HepG2 (cell line): ENCODE results near the gene NEMP2. TPM values are rescaled to one million over a fixed set of nuclear protein-coding genes. Genes with fewer than 3 reads are reported as not detected.

Experiments used
- ATAC-seq: fragments of 200-7000 bp; cut with Tn5 transposase; 3 replicates; pipeline ENCODE4 v1.9.1; 2020; ENCODE audit warnings: mild to moderate bottlenecking, moderate library complexity
- BruUV-seq: library from RNA; stranded (reverse); fragments of 400-500 nt; replicated peaks from 2 replicates; lab custom pipeline; 2021; lab: Mats Ljungman, UMichigan
- CTCF ChIA-PET: fragments of 300-600 bp; formaldehyde crosslinking; extraction: SDS; loops from one replicate; lab custom pipeline; 2021; ENCODE audit warnings: low total read pairs, inconsistent platforms, low intra/inter-chr PET ratio; lab: Yijun Ruan, JAX
- POLR2A ChIA-PET: fragments of 350-600 bp; sonication (Branson Sonifier 250); formaldehyde crosslinking; loops from one replicate; lab custom pipeline; 2020; ENCODE audit warnings: antibody characterized with exemption, inconsistent platforms; lab: Yijun Ruan, JAX
- DNase-seq: peaks from one replicate; pipeline ENCODE4 v3.0.0-alpha.2; 2015; ENCODE audit warnings: low spot score
- FAIRE-seq: peaks from 3 replicates; lab custom pipeline; 2011; peaks lifted over from hg19 to GRCh38; lab: Jason Lieb, UNC
- H2AFZ ChIP-seq: one replicate; pipeline ENCODE4 v1.6.1; 2011; ENCODE audit warnings: low read length, inconsistent platforms
- H3K27ac ChIP-seq: fragments of 300-600 bp; 3 replicates; pipeline ENCODE4 v1.8.0; 2011; ENCODE audit warnings: mixed run types, mild to moderate bottlenecking, mixed read lengths, low read length, inconsistent platforms; ENCODE audit not compliant: insufficient read depth; ENCODE audit errors: extremely low read length
- H3K27me3 ChIP-seq, 2 experiments: fragments of 200-600 bp in 1 of 2; 2 replicates in 1 of 2; 3 replicates in 1 of 2; pipeline versions ENCODE4 v1.6.0 to v1.8.0; 2011; ENCODE audit warnings: low read length in 2 of 2, mild to moderate bottlenecking in 2 of 2, moderate library complexity in 2 of 2, inconsistent platforms in 1 of 2; ENCODE audit not compliant: insufficient read depth in 2 of 2, control insufficient read depth in 1 of 2
- H3K36me3 ChIP-seq, 2 experiments: fragments of 200-600 bp in 1 of 2; replicated peaks in 1 of 2; 2 replicates in 1 of 2; 3 replicates in 1 of 2; pipeline versions ENCODE4 v1.5.1 to v1.8.0; 2011; ENCODE audit warnings: low read length in 2 of 2, inconsistent platforms in 1 of 2; ENCODE audit not compliant: insufficient read depth in 2 of 2, control insufficient read depth in 1 of 2
- H3K4me1 ChIP-seq: 2 replicates; pipeline ENCODE4 v1.5.1; 2012; ENCODE audit warnings: low read length, inconsistent platforms; ENCODE audit not compliant: insufficient read depth
- H3K4me2 ChIP-seq: 2 replicates; pipeline ENCODE4 v1.6.0; 2011; ENCODE audit warnings: low read depth, low read length, inconsistent platforms
- H3K4me3 ChIP-seq, 3 experiments: fragments of 200-600 bp in 1 of 3; sonication (generic), shearing (Covaris generic) in 1 of 3; replicated peaks in 1 of 3; 2 replicates each; pipeline ENCODE4 v1.5.1; 2011 to 2016; ENCODE audit warnings: low read length in 3 of 3, inconsistent platforms in 2 of 3, low read depth in 2 of 3, mild to moderate bottlenecking in 2 of 3, control low read depth in 1 of 3, mixed read lengths in 1 of 3; ENCODE audit not compliant: insufficient read depth in 1 of 3
- H3K79me2 ChIP-seq: one replicate; pipeline ENCODE4 v1.6.1; 2011; ENCODE audit warnings: low read length, inconsistent platforms; ENCODE audit not compliant: insufficient read depth
- H3K9ac ChIP-seq: 2 replicates; pipeline ENCODE4 v1.6.0; 2011; ENCODE audit warnings: mild to moderate bottlenecking, low read depth, low read length, inconsistent platforms; ENCODE audit not compliant: insufficient read depth
- H3K9me3 ChIP-seq: 2 replicates; pipeline ENCODE4 v1.5.1; 2012; ENCODE audit warnings: mild to moderate bottlenecking, low read length
- H4K20me1 ChIP-seq: 2 replicates; pipeline ENCODE4 v1.6.0; 2011; ENCODE audit warnings: inconsistent platforms, mild to moderate bottlenecking, low read length, moderate library complexity; ENCODE audit not compliant: insufficient read depth
- MAFF ChIP-seq: IDR thresholded peaks from 2 replicates; pipeline ENCODE4 v1.6.1; 2011; ENCODE audit warnings: low read depth, low read length, improper control_type of control experiment
- RFXAP ChIP-seq: sonication (generic); formaldehyde crosslinking; IDR thresholded peaks from 2 replicates; pipeline ENCODE4 v1.4.0; 2020; ENCODE audit warnings: missing genetic modification reagents, borderline replicate concordance
- SMC3 ChIP-seq: IDR thresholded peaks from 2 replicates; pipeline ENCODE4 v1.6.1; 2011; ENCODE audit warnings: low read length, improper control_type of control experiment
- ZNF160 ChIP-seq: sonication (generic); formaldehyde crosslinking; IDR thresholded peaks from 2 replicates; pipeline ENCODE4 v1.8.0; 2022; ENCODE audit warnings: mild to moderate bottlenecking, inconsistent platforms, missing genetic modification reagents
- ZNF891 ChIP-seq: sonication (generic); formaldehyde crosslinking; IDR thresholded peaks from 2 replicates; pipeline ENCODE4 v1.5.0; 2020; ENCODE audit warnings: mild to moderate bottlenecking, missing genetic modification reagents
- WGBS: methylation state at CpG from one replicate; pipeline ENCODE4 v1.1.6; 2017; ENCODE audit warnings: low lambda C conversion rate; 5-methylcytosine and 5-hydroxymethylcytosine counted together
- in situ Hi-C: cut with HindIII; loops from 2 replicates; pipeline ENCODE4 v1.10.0; 2017; ENCODE audit warnings: low pct_unique_long_range_greater_than_20kb; ENCODE audit not compliant: extremely low pct_ligation_motif_present
- intact Hi-C: fragments of 100-400 bp; cut with micrococcal nuclease; formaldehyde crosslinking; loops from one replicate; pipeline ENCODE4 v1.10.0; 2022; ENCODE audit not compliant: unreplicated experiment
- polyA plus RNA-seq, 8 experiments: library from polyadenylated mRNA; depleted of rRNA in 3 of 8; stranded (reverse) in 7 of 8; unstranded in 1 of 8; fragments of >200 nt; fragmentation: Illumina TruSeq in 4 of 8; extraction: Trizol in 4 of 8; gene quantifications; 2 replicates each; pipeline versions ENCODE4 v1.2.1 to v1.2.3, GENCODE V29; 2011 to 2016; ENCODE audit warnings: low read depth in 4 of 8, missing spikeins in 1 of 8, mixed read lengths in 1 of 8; ENCODE audit not compliant: insufficient read depth in 1 of 8
- total RNA-seq, 5 experiments: library from RNA; depleted of rRNA; stranded (reverse); fragments of >200 nt; fragmentation: Illumina TruSeq; extraction: Trizol; gene quantifications; 2 replicates each; pipeline ENCODE4 v1.2.3, GENCODE V29; 2016; ENCODE audit warnings: low read depth in 1 of 5

The NEMP2 gene
- total and polyA plus RNA-seq, 2 of the 13 experiments (the other 11 are each of a cell fraction or from before 2014, with no cell fraction given), result 2.4 to 9.8 TPM

DNA sequence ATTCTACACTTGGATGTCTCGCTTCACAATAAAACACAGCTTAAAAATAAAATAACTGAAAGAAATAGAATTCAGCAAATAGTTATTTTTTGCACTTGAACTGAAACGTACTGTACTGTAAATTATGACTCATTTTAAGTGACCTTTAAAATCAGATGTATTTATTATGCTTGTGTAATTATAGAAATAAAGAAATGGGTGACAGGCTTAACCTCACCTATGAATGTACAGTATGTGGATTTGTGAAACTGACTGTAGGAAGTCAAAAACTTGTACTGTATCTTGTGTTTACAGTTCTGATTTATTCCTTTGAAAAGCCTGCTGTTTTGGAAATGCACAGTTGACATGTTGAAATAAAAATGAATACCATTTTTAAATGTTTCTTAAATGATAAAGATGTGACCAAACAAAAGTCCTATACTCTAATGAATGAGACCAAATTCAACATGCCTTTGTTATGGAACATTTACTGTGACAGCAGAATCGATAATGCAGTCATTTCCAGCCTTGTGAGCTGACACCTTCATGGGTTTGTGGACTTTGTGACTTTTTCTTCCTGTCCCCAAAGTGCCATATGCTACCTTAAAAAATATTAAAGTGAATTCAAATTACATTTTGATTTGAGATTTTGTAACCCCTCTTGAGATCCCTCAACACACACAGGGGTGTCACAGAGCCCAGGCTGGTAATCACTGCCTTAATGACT lies 32.7 kb downstream of the NEMP2 start:
- Histone ChIP-seq H2AFZ (no peak overlapping the region), H3K4me1 (peaks cover 21% of the 10 kb centered on the region), H3K36me3 (no peaks in the 10 kb centered on the region), H3K79me2 (no peaks in the 10 kb centered on the region), H3K9me3 (no peaks in the 10 kb centered on the region), H3K9ac (no peak overlapping the region), H3K27me3 (no peaks in the 10 kb centered on the region)
- FAIRE-seq (no peak), ATAC-seq (no peak)
- no TSS peak for BruUV-seq
- intact Hi-C loops, result no loop called here
- ChIA-PET POLR2A (no interaction called here), CTCF (no interaction called here)
- in situ Hi-C loops, result loop anchor here (25.0 kb wide), 1 partner anchor 165 kb away; the partner anchor contains the start of gene INPP1
- WGBS, result 89% methylated on average over 3 of the region's 3 CpGs
- TF ChIP-seq ZNF891 (no peak), SMC3 (no peak), MAFF (no peak)
- TF ChIP-seq, all 625 proteins: peak for 0
- Histone ChIP-seq H3K4me3 (no peak overlapping the region), H3K4me2 (no peak overlapping the region), H4K20me1 (no peaks in the 10 kb centered on the region), H3K27ac (no peak overlapping the region)
- no peak for DNase-seq

DNA sequence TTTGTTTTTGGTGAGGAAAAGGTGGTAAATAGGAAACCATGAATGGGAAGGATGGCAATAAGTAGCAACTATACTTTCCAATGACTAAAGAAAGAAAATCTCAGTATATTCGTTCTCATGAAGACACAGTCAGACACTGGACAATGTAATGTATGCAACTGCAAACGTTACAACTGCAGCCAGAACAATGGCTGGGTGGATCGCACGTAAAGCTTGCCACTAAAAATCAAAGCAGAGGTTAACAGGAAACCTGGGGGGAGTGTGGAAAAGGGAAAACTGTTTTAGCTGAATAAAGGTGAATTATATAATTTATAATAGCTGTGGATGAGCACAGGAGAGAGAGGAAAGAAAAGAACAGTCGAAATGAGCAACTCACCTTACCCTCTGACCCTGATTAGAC lies 33.3 kb downstream of the NEMP2 start:
- in situ Hi-C loops, result loop anchor here (25.0 kb wide), 1 partner anchor 164 kb away; the partner anchor contains the start of gene INPP1
- Histone ChIP-seq H3K27ac (no peak overlapping the region), H2AFZ (no peak overlapping the region), H3K4me2 (no peak overlapping the region), H4K20me1 (no peaks in the 10 kb centered on the region), H3K36me3 (no peaks in the 10 kb centered on the region), H3K79me2 (no peaks in the 10 kb centered on the region), H3K9me3 (no peaks in the 10 kb centered on the region), H3K4me1 (peaks cover 21% of the 10 kb centered on the region), H3K27me3 (no peaks in the 10 kb centered on the region), H3K9ac (no peak overlapping the region), H3K4me3 (no peak overlapping the region)
- no TSS peak for BruUV-seq
- FAIRE-seq (no peak), ATAC-seq (no peak), DNase-seq (no peak)
- ChIA-PET CTCF (no interaction called here), POLR2A (no interaction called here)
- intact Hi-C loops, result no loop called here
- 95% methylated on average over 5 of the region's 5 CpGs for WGBS
- TF ChIP-seq ZNF160 (CRISPR knock-in tag), result no peak
- no peak for TF ChIP-seq RFXAP (CRISPR knock-in tag)
